Peyer's patch (tissue), 4 donors: Measurements from ENCODE around the gene ZNF516.

Source experiments
- CTCF ChIP-seq, 6 experiments: fragments of 450-650 bp in 4 of 6; fragments of 200-600 bp in 2 of 6; sonication (generic) in 1 of 6; IDR thresholded peaks; one replicate each; pipeline ENCODE4 v1.5.1; 2017 to 2019; ENCODE audit warnings: antibody characterized with exemption in 6 of 6, mild to moderate bottlenecking in 3 of 6, moderate library complexity in 1 of 6
- POLR2A ChIP-seq, 2 donors: fragments of 450-650 bp; IDR thresholded peaks; one replicate each; pipeline ENCODE4 v1.5.1; 2017; ENCODE audit warnings: antibody characterized with exemption in 2 of 2, mild to moderate bottlenecking in 2 of 2, moderate library complexity in 2 of 2

- TF ChIP-seq CTCF (IDR thresholded peaks at IDR 0.05), result no peak
- no peak for TF ChIP-seq POLR2A (IDR thresholded peaks at IDR 0.05)
Measured at GRCh38 chr18:76472829-76473228, 22.2 kb downstream of the ZNF516 start.
